K562 (cell line): ENCODE results near the gene KIF3B. TPM values are rescaled to one million over a fixed set of nuclear protein-coding genes. Genes with fewer than 3 reads are reported as not detected.

Experiments
- ATAC-seq: fragments of 200-7000 bp; cut with Tn5 transposase; 3 replicates; pipeline ENCODE4 v1.9.1; 2020; ENCODE audit warnings: moderate library complexity
- BruUV-seq: library from RNA; stranded (reverse); fragments of 400-500 nt; replicated peaks from 2 replicates; lab custom pipeline; 2021; lab: Mats Ljungman, UMichigan
- CTCF ChIA-PET: fragments of 300-600 bp; formaldehyde crosslinking; extraction: SDS; loops from one replicate; lab custom pipeline; 2021; ENCODE audit warnings: low intra/inter-chr PET ratio; lab: Yijun Ruan, JAX
- POLR2A ChIA-PET: fragments of 300-600, 350-650 bp; sonication (Branson Sonifier 250); formaldehyde crosslinking; extraction: SDS; loops from one replicate; lab custom pipeline; 2021; ENCODE audit warnings: antibody characterized with exemption, inconsistent platforms; lab: Yijun Ruan, JAX
- DNase-seq, 4 experiments: peaks; one replicate each; pipeline versions ENCODE4 v3.0.0 to v3.0.0-alpha.2; 2011 to 2018; ENCODE audit warnings: low spot score in 3 of 4, mixed read lengths in 3 of 4; ENCODE audit errors: extremely low read depth in 1 of 4
- FAIRE-seq: peaks from 2 replicates; lab custom pipeline; 2011; peaks lifted over from hg19 to GRCh38; lab: Jason Lieb, UNC
- H2AFZ ChIP-seq: 2 replicates; pipeline ENCODE4 v1.6.0; 2011; ENCODE audit warnings: low read depth, low read length, control low read depth, inconsistent platforms
- H3K27ac ChIP-seq: fragments of 200-600 bp; 3 replicates; pipeline ENCODE4 v1.8.0; 2011; ENCODE audit warnings: low read depth, mild to moderate bottlenecking, control low read depth, inconsistent platforms, low read length, moderate library complexity, mixed read lengths; ENCODE audit errors: extremely low read depth
- H3K27me3 ChIP-seq, 2 experiments: fragments of 300-600 bp in 1 of 2; 2 replicates in 1 of 2; 3 replicates in 1 of 2; pipeline versions ENCODE4 v1.6.0 to v1.8.0; 2011; ENCODE audit warnings: inconsistent platforms in 2 of 2, low read length in 2 of 2, mild to moderate bottlenecking in 1 of 2, mixed read lengths in 1 of 2, moderate library complexity in 1 of 2; ENCODE audit not compliant: control insufficient read depth in 2 of 2, insufficient read depth in 2 of 2
- H3K36me3 ChIP-seq: fragments of 300-600 bp; 3 replicates; pipeline ENCODE4 v1.8.0; 2011; ENCODE audit warnings: mild to moderate bottlenecking, low read length, inconsistent platforms; ENCODE audit not compliant: control insufficient read depth, insufficient read depth
- H3K4me1 ChIP-seq, 2 experiments: fragments of 200-600 bp in 1 of 2; replicated peaks in 1 of 2; 2 replicates in 1 of 2; 3 replicates in 1 of 2; pipeline versions ENCODE4 v1.5.1 to v1.8.0; 2011; ENCODE audit warnings: inconsistent platforms in 2 of 2, low read length in 2 of 2, mild to moderate bottlenecking in 1 of 2, mixed read lengths in 1 of 2, moderate library complexity in 1 of 2; ENCODE audit not compliant: control insufficient read depth in 2 of 2, insufficient read depth in 2 of 2
- H3K4me2 ChIP-seq: 2 replicates; pipeline ENCODE4 v1.6.1; 2011; ENCODE audit warnings: low read length, control low read depth, inconsistent platforms, mixed read lengths; ENCODE audit not compliant: insufficient read depth
- H3K4me3 ChIP-seq: fragments of 200-600 bp; sonication (generic), shearing (Covaris generic); 2 replicates; pipeline ENCODE4 v1.5.1; 2016; ENCODE audit warnings: control low read depth, inconsistent platforms
- H3K79me2 ChIP-seq: fragments of 200-600 bp; 3 replicates; pipeline ENCODE4 v1.8.0; 2011; ENCODE audit warnings: low read length, inconsistent platforms; ENCODE audit not compliant: control insufficient read depth, insufficient read depth
- H3K9ac ChIP-seq, 2 experiments: 2 replicates each; pipeline versions ENCODE4 v1.6.0 to v1.6.1; 2011; ENCODE audit warnings: low read depth in 2 of 2, low read length in 2 of 2, control low read depth in 1 of 2, inconsistent platforms in 1 of 2, mild to moderate bottlenecking in 1 of 2, mixed read lengths in 1 of 2; ENCODE audit not compliant: insufficient read depth in 1 of 2
- H3K9me1 ChIP-seq: one replicate; pipeline ENCODE4 v1.6.0; 2011; ENCODE audit warnings: inconsistent platforms, mild to moderate bottlenecking, low read length, moderate library complexity; ENCODE audit not compliant: control insufficient read depth, insufficient read depth
- H3K9me3 ChIP-seq: replicated peaks from 2 replicates; pipeline ENCODE4 v1.5.1; 2011; ENCODE audit warnings: low read depth, low read length, inconsistent platforms; ENCODE audit not compliant: control insufficient read depth, insufficient read depth
- H4K20me1 ChIP-seq: replicated peaks from 2 replicates; pipeline ENCODE4 v1.6.1; 2011; ENCODE audit warnings: low read length, inconsistent platforms, mixed read lengths; ENCODE audit not compliant: control insufficient read depth, insufficient read depth
- ATF4 ChIP-seq: fragments of 450-650 bp; formaldehyde crosslinking; IDR thresholded peaks from 2 replicates; pipeline ENCODE4 v1.4.0; 2022; ENCODE audit warnings: mild to moderate bottlenecking, moderate library complexity
- DNMT1 ChIP-seq: fragments of 450-650 bp; IDR thresholded peaks from 2 replicates; pipeline ENCODE4 v1.6.1; 2016; ENCODE audit warnings: antibody characterized with exemption, mild to moderate bottlenecking
- ETS1 ChIP-seq: conservative IDR thresholded peaks from 2 replicates; pipeline ENCODE4 v1.6.1; 2011; ENCODE audit warnings: low read depth, mild to moderate bottlenecking, low read length; ENCODE audit not compliant: control insufficient read depth
- FOXA1 ChIP-seq: fragments of 450-650 bp; IDR thresholded peaks from 2 replicates; pipeline ENCODE4 v1.6.1; 2016; ENCODE audit warnings: mild to moderate bottlenecking, borderline replicate concordance
- HDAC2 ChIP-seq: fragments of 450-650 bp; IDR thresholded peaks from 2 replicates; pipeline ENCODE4 v1.6.1; 2016; ENCODE audit warnings: mild to moderate bottlenecking
- HOXB6 ChIP-seq: fragments of 250-450 bp; sonication (Bioruptor Pico); IDR thresholded peaks from 2 replicates; pipeline ENCODE4 v1.5.1; 2022; ENCODE audit warnings: mild to moderate bottlenecking, borderline replicate concordance
- KDM5B ChIP-seq: fragments of 200-600 bp; sonication (generic); IDR thresholded peaks from 2 replicates; pipeline ENCODE4 v1.6.1; 2012; ENCODE audit warnings: low read depth, mild to moderate bottlenecking, moderate library complexity, low read length, control low read depth, inconsistent platforms; ENCODE audit not compliant: insufficient replicate concordance
- LARP7 ChIP-seq: fragments of 450-650 bp; IDR thresholded peaks from 2 replicates; pipeline ENCODE4 v1.6.1; 2016
- SIRT6 ChIP-seq: IDR thresholded peaks from one replicate; pipeline ENCODE4 v1.6.1; 2012; ENCODE audit warnings: low read depth, mild to moderate bottlenecking, control low read depth, inconsistent platforms, low read length, moderate library complexity
- YY1 ChIP-seq, 3 experiments: IDR thresholded peaks; 2 replicates each; pipeline ENCODE4 v1.6.1; 2011; ENCODE audit warnings: low read length in 2 of 3, mild to moderate bottlenecking in 2 of 3, moderate library complexity in 2 of 3, borderline replicate concordance in 1 of 3, control low read depth in 1 of 3, low read depth in 1 of 3; ENCODE audit not compliant: insufficient read depth in 3 of 3, insufficient replicate concordance in 2 of 3, control insufficient read depth in 1 of 3, insufficient read length in 1 of 3; ENCODE audit errors: extremely low read depth in 1 of 3
- ZNF274 ChIP-seq: IDR thresholded peaks from 2 replicates; pipeline ENCODE4 v1.6.1; 2011; ENCODE audit warnings: low read depth, mild to moderate bottlenecking, low read length, moderate library complexity, borderline replicate concordance
- ZNF57 ChIP-seq: fragments of 450-650 bp; formaldehyde crosslinking; IDR thresholded peaks from 2 replicates; pipeline ENCODE4 v1.4.0; 2020; ENCODE audit warnings: mild to moderate bottlenecking, moderate library complexity
- WGBS: fragments of 100-300 bp; shearing (Covaris generic); methylation state at CpG from one replicate; pipeline ENCODE4 v1.1.6; 2016; ENCODE audit warnings: low coverage, mixed read lengths; ENCODE audit not compliant: insufficient coverage; ENCODE audit errors: missing lambda C conversion rate; 5-methylcytosine and 5-hydroxymethylcytosine counted together
- in situ Hi-C: fragments of 300-500 bp; cut with MboI; formaldehyde crosslinking; loops from 4 replicates; pipeline ENCODE4 v1.15.0; 2018; ENCODE audit warnings: inconsistent platforms, mixed read lengths
- intact Hi-C: fragments of 100-400 bp; cut with micrococcal nuclease; formaldehyde crosslinking; loops from 2 replicates; pipeline ENCODE4 v1.14.2; 2022
- polyA plus RNA-seq, 8 experiments: library from polyadenylated mRNA; depleted of rRNA in 4 of 8; stranded (reverse) in 5 of 8; unstranded in 3 of 8; fragments of >200 nt; fragmentation: Nextera tagmentation in 2 of 8; fragmentation: Illumina TruSeq in 1 of 8; extraction: Ambion mirVana in 2 of 8; extraction: Trizol in 1 of 8; gene quantifications; 2 replicates each; pipeline versions ENCODE4 v1.2.1 to v1.2.3, GENCODE V29; 2011 to 2014; ENCODE audit warnings: inconsistent platforms in 1 of 8, missing spikeins in 1 of 8
- total RNA-seq, 7 experiments: library from RNA; depleted of rRNA in 6 of 7; stranded (reverse); fragments of >200 nt in 6 of 7; fragmentation: Illumina TruSeq in 2 of 7; extraction: Trizol in 2 of 7; gene quantifications; 2 replicates each; pipeline versions ENCODE4 v1.2.1 to v1.2.3, GENCODE V29; 2011 to 2021; ENCODE audit warnings: low replicate concordance in 1 of 7

The KIF3B gene
- total and polyA plus RNA-seq, 9 of the 15 experiments (the other 6 are each of a cell fraction or from before 2014, with no cell fraction given) = 2.9 to 12.3 (median 8.6) TPM

GRCh38 chr20:32366380-32366779 is 88.9 kb downstream of the KIF3B start:
- H3K27ac ChIP-seq = no peak overlapping the region
- H3K4me2 ChIP-seq = no peak overlapping the region
- no peak overlapping the region for H3K9ac ChIP-seq
- H3K9me1 ChIP-seq = peaks cover 3% of the 10 kb centered on the region
- BruUV-seq = no TSS peak
- in situ Hi-C loops = no loop called here
- H3K27me3 ChIP-seq = no peaks in the 10 kb centered on the region
- ATAC-seq = no peak
- CTCF ChIA-PET = no interaction called here
- peaks cover 59% of the 10 kb centered on the region for H3K36me3 ChIP-seq
- FAIRE-seq = no peak
- TF ChIP-seq DNMT1 = no peak
- no peak for TF ChIP-seq FOXA1
- TF ChIP-seq ETS1 = no peak
- TF ChIP-seq KDM5B = no peak
- no peak for TF ChIP-seq HOXB6 (CRISPR knock-in tag)
- no peak for TF ChIP-seq LARP7
- TF ChIP-seq ATF4 (CRISPR knock-in tag) = no peak
- TF ChIP-seq SIRT6 = no peak
- TF ChIP-seq YY1 (IDR thresholded peaks at IDR 0.05; ENCODE audit: borderline replicate concordance in 1 of 3, control insufficient read depth in 1 of 3, extremely low read depth in 1 of 3, insufficient read depth in 3 of 3, insufficient read length in 1 of 3, insufficient replicate concordance in 2 of 3, low read depth in 1 of 3, low read length in 2 of 3) = no peak
- no peak for TF ChIP-seq ZNF57 (CRISPR knock-in tag)
- TF ChIP-seq ZNF274 = no peak
- TF ChIP-seq HDAC2 = no peak
- TF ChIP-seq, all 486 proteins: peak for 0
- H3K4me3 ChIP-seq = no peak overlapping the region
- peaks cover 25% of the 10 kb centered on the region for H4K20me1 ChIP-seq
- no peak for DNase-seq
- WGBS = 84% methylated on average over 2 of the region's 2 CpGs
- peaks cover 5 to 8% of the 10 kb centered on the region in 2 experiments; a peak in 4 of 5 replicates for H3K4me1 ChIP-seq
- intact Hi-C loops = no loop called here
- no peaks in the 10 kb centered on the region for H3K9me3 ChIP-seq
- H2AFZ ChIP-seq = no peak overlapping the region
- POLR2A ChIA-PET = interaction anchor here (1.2 to 1.4 kb wide), 2 partner anchors 8 to 11 kb away, joined by 3 to 5 read pairs; no protein-coding TSS in a partner anchor
- peaks cover 90% of the 10 kb centered on the region for H3K79me2 ChIP-seq
